Hematopoietic multipotent progenitor cell treated with erythropoietin and hydrocortisone succinate and interleukin-3 and kit ligand, for 15 days (in vitro differentiated cells): Measurements from ENCODE around the gene PHACTR4.
"Not testable (repeated sequence)": the region's sequence is repeated elsewhere in the genome, so short reads cannot be mapped to it uniquely, and the experiment has no call there.

Experiments
- DNase-seq: peaks from one replicate; pipeline ENCODE4 v3.0.0-alpha.2; 2015; ENCODE audit warnings: low spot score

PHACTR4 gene

DNA sequence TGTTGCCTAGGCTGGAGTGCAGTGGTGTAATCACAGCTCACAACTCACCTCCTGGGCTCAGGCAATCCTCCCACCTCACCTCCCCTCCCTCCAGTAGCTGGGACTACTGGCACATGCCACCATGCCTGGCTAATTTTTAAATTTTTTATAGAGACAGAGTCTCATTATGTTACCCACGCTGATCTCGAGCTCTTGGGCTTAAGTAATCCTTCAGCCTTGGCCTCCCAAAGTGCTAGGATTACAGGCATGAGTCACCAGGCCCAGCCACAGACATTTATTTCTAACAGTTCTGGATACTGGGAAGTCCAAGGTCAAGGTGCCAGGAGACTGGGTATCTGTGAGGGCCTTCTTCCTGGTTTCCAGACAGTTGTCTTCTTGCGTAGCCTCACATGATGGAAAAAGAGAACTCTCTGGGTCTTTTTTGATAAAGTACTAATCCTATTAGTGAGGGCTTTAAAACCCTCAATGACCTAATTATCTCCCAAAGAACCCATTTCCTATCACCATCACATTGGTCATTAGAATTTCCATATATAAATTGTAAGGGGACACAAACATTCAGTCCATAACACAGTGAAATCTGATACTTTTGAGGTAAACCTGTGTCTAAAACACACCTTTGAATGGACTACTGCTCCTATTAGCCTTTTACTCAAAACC is 67.9 kb downstream of the PHACTR4 start:
- no peak for DNase-seq

DNA sequence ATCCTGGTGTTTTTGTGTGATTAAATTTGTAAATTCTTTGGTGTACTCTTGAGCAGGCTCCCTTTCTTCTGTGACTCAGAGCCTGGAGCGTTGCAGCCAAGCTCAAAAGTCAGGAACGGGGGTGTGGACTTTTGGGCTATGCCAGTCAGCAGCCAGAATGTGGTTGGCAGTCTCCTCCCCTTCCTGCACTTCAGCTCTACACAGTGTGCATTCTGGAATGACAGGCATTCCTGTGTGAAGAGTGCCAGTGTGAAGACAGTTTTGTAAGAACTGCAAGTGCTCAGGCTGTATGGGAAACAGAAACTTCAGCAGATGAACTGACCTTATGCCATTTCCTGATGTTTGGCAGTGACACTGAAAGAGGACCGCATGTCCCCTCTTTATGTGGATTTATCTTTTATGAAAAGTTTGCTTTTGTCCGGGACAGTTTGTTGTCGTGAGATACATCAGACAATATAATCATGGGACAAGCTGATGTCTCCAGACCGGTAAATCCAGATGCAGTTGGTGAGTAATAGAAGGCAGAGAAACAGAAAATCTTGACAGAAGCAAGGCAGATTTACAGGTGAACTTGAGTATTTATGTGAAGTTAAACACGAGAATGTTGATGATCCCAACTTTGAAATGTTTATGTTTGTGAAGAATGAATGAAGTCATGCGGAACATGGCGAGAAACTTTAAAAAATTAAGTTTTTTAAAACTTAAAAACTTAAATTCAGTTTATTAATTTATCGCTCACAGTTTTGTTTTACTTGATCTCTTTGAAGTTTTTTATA is 68.6 kb downstream of the PHACTR4 start:
- DNase-seq, result peak; percentile 52

DNA sequence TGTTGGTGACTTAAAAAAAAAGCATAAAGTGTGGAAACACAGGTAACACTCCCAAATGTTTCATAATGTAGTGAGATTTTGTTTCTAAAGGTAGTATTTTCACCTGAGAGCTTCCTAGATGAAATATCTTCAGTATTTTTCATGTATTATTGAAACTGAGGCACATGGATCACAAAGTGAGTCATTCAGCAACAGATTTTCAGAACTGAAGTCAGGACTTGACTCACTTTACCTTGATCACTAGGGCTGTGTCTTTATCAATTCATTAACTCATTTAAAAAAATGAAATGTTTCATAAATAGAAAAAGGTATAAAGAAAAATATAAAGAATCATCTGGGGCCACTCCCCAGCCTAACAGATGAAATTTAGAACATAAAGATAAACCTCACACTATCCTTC is 69.8 kb downstream of the PHACTR4 start:
- DNase-seq, result no peak

DNA sequence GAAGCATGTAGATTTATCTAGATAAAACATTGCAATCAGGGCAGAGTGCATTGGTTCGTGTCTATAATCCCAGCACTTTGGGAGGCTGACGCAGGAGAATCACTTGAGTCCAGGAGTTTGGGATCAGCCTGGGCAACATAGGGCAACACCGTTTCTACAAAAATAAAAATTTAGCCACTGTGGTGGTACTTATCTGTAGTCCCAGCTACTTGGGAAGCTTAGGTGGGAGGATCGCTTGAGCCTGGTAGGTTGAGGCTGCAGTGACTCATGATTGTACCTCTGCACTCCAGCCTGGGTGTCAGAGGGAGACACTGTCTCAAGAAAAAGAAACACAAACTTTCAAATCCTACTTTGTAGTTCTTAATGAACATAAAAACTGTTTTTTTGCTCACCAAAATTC is 72.1 kb downstream of the PHACTR4 start:
- no peak for DNase-seq

DNA sequence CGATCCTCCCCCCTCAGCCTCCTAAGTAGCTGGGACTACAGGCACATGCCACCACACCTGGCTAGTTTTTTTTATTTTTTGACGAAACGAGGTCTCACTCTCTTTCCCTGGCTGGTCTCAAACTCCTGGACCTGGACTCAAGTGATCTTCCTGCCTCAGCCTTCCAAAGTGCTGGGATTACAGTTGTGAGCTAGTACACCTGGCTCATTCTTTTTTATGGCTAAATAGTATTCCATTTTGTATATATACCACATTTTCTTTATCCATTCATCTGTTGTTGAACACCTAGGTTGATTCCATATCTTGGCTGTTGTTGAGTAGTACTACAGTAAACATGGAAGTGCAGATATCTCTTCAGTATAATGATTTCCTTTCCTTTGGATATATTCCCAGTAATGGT is 74.0 kb downstream of the PHACTR4 start:
- no peak for DNase-seq

DNA sequence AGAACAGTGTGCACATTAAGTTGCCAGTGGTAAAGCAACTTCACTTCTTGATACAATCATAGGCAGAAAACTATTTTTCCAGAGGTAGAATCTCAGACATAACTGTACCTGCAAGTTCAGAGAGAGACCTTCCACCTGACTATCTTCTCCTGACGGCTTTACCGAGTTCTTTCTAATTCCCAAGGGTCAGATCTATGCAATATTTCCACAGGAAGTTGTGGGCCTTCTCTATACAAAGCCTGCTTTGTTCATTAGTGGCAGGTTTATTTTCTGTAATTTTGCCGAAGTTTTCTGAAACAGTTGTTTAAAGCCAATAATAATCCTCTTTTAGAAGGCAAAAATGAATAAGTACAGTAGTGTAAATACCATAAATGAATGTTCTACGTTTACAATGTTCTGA is 78.1 kb downstream of the PHACTR4 start:
- no peak for DNase-seq

DNA sequence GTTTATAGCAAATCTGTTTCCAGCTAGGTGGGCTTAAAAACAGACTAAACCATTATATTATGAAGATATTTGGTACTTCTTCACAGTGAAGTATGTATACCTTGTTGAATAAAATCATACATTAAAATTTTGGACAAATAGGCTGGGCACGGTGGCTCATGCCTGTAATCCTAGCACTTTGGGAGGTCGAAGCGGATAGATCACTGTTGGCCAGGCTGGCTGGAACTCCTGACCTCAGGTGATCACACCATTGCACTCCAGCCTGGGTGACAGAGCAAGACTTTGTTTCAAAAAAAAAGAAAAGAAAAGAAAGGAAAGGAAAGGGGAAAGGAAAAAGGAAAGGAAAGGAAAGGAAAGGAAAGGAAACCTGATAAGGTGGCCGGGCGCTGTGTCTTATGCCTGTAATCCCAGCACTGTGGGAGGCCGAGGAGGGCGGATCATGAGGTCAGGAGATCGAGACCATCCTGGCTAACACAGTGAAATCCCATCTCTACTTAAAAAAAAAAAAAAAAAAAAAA is 78.6 kb downstream of the PHACTR4 start:
- DNase-seq, result not testable (repeated sequence)

DNA sequence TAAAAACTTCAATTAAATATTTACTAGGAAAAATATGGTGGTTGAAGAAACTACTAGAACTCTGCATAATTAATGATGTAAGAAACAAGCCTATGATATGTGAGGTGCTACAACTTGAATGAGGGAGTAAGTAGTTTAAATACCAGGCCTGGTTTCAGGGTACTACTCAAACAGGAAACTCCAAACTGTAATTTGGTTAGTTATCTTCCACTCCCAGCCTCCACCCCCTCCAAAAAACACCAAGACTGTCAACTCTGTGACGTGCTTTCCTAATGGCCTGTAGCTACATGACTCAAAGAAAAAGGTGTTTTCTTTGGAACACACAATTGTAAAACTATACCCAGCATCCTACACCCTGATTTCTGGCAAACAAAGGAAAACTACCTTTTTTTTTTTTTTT is 80.4 kb downstream of the PHACTR4 start:
- DNase-seq, result peak; percentile 37

DNA sequence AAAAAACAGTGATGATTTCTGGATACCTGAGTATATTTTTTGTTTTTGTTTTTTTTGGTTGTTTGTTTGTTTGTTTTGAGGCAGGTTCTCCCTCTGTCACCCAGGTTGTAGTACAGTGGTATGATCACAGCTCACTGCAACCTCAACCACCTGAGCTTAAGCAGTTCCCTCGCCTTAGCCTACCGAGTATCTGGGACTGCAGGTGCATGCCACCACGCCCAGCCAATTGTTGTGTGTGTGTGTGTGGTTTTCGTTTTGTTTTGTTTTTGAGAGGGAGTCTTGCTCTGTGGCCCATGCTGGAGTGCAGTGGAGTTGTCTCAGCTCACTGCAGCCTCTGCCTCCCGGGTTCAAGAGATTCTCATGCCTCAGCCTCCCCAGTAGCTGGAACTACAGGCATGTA is 81.0 kb downstream of the PHACTR4 start:
- DNase-seq, result no peak

DNA sequence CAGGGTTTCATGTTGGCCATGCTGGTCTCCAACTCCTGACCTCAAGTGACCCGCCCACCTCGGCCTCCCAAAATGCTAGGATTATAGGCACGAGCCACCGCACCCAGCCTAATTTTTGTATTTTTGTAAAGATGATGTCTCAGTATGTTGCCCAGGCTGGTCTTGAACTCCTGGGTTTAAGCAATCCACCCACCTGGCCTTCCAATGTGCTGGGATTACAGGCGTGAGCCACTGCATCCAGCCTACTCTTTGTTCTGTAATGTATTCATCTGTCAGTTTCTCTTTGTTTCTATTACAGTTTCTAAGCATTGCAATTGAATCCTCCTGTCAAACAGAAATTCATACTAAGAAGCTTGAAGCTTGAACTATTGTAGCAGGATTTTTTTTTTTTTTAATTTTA is 81.5 kb downstream of the PHACTR4 start:
- no peak for DNase-seq

DNA sequence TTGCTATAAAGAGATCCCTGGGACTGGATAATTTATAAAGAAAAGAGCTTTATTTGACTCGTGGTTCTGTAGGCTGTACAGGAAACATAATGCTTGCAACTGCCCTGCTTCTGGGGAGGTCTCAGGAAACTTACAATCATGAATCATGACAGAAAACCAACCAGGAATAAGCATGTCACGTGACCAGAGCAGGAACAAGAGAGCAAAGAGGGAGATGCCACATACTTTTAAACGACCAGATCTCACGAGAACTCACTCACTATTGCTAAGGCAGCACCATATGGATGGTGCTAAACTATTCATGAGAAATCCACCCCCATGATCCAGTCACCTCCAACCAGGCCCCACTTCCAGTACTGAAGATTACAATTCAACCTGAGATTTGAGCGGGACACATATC is 86.5 kb downstream of the PHACTR4 start:
- no peak for DNase-seq

DNA sequence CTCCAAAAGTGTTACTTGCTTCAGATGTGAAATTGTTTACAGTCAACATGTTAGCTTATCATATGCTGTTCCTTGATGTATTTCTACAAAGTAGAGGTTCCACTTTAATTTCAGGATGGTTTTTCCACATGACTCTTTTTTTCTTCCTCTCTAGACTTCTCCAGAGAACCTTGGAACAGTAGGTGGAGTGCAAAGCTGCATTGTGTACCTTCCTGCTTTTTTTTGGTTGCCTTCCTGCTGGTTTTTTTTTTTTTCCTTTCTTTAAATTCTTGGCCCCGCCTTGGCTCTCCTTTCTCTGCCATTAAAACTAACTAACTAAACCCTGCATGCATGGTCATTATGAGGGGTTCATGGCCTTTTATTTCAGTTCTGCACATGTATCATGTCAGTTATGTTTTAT is 88.1 kb downstream of the PHACTR4 start:
- DNase-seq, result no peak

DNA sequence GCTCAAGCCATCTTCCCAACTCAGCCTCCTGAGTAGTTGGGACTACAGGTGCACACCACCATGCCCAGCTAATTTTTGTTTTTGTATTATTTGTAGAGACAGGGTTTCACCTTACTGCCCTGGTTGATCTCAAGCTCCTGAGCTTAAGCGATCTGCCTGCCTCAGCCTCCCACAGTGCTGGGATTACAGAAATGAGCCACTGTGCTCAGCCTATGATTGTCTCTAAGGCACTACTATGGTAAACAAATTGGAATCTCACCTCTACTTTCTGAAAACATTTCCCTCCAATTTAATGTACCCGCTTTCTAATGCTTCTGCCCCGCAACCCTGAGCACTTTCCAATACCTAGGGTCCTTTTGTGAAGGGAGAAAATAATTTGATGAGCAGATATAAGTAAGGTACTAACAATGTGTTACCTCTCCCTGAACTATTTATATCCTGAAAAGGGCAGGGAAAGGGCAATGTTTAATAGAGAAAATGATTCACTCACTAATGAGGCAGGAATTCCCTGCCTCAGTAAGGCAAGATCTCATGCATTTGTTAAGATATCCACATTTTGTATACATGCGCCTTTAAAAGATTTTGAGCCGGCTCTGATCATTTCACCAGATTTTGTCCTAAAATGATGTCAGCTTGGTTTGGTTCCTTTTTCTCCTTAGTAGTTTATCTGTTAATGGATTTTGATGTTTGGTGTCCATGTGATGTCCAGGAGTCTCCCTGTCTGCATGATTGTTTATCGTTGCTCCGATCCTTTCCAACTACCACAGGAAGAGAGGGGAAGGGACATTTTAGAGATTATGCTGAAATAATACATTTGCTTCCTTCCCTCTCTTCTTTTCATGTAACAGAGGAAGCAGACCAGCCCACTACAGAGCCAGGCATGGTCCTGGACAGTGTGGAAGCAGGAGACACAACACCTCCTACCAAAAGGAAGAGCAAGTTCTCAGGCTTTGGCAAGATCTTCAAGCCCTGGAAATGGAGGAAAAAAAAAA is 89.0 kb downstream of the PHACTR4 start:
- DNase-seq, result no peak

DNA sequence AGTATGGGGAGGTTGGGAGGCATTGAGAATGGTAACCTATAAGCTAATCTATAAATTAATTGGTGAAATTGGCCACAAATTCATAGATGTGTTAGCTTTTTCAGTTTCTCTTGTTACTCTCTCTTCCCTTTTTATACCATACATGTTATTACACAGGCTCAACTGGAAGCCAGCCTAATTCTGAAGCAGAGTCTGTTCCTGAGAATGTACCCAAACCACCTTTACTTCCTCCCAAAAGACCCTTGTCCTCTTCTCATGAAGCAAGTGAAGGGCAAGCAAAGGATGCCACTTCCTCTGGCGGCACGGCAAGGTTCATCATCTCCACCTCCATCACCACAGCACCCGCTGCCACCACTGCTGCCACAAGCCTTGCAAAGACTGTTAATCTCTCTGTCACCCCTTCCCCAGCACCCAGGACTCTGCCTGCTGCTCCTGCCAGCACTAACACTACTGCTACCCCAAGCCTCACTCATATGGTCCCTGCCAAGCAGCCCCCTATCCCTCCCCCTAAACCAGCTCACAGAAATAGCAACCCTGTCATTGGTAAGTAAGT is 96.8 kb downstream of the PHACTR4 start:
- DNase-seq, result no peak

DNA sequence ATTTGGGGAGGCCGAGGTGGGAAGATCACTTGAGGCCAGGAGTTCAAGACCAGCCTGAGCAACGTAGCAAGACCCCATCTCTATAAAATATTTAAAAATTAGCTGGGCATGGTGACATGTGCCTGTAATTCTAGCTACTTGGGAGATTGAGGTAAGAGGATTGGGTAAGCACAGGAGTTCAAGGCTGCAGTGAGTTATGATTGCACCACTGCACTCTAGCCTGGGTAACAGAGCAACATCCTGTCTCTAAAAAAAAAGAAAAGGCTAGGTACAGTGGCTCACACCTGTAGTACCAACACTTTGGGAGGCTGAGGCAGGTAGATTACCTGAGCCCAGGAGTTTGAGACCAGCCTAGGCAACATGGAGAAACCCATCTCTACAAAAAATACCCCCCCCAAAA is 100.6 kb downstream of the PHACTR4 start:
- no peak for DNase-seq

DNA sequence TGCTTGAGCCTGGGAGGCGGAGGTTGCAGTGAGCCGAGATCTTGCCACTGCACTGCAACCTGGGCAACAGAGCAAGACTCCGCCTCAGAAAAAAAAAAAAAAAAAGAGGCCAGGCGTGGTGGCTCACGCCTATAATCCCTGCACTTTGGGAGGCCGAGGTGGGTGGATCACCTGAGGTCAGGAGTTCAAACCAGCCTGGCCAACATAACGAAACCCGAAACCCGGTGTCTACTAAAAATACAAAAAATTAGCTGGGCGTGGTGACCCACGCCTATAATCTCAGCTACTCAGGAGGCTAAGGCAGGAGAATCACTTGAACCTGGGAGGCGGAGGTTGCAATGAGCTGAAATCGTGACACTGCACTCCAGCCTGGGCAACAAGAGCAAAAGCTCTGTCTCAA is 110.0 kb downstream of the PHACTR4 start:
- not testable (repeated sequence) for DNase-seq

DNA sequence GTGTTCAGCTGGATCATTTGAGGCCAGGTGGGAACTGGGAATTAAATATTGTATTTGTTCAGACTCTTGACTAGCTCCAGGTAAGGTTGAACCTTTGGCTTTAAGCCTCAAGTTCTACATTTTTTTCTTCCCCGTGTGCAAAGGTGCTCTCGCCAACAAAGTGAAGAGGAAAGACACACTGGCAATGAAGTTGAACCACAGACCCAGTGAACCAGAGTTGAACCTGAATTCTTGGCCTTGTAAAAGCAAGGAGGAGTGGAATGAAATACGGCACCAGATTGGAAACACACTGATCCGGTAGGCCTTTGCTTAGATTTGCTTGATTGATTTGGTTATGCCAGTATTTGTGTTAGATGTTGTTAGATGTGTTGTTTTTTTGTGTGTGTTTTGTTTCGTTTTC is 110.8 kb downstream of the PHACTR4 start:
- no peak for DNase-seq

DNA sequence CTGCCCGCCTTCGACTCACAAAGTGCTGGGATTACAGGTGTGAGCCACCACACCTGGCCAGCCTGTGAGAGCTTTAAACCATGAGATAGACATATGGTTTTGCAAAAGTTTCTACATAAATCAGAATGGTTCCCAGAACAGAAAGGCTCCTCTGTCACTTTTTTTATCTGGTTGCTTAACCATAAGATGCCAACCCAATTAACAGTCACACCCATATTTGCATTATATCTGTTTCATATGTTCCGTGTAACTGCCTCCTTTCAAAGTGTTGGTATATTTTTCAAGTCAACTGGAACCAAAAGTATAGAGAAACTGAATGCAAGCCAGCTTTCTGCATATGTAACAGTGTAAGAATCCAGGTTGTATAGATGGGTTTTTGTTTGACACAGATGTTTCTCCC is 112.6 kb downstream of the PHACTR4 start:
- no peak for DNase-seq

DNA sequence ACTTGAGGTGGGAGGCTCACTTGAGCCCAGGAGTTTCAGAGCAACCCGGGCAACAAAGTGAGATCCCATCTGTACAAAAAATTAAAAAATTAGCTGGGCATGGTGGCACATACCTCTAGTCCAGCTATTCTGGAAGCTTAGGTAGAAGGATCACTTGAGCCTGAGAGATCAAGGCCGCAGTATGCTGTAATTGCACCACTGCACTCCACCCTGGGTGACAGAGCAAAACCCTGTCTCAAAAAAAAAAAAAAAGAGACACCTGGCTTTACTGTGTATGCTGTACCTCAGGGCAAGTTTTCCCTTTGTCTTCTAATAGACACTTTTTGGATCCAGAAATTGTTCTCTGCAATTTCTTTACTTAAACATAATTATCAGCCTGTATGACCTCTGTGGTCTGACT is 113.2 kb downstream of the PHACTR4 start:
- no peak for DNase-seq

DNA sequence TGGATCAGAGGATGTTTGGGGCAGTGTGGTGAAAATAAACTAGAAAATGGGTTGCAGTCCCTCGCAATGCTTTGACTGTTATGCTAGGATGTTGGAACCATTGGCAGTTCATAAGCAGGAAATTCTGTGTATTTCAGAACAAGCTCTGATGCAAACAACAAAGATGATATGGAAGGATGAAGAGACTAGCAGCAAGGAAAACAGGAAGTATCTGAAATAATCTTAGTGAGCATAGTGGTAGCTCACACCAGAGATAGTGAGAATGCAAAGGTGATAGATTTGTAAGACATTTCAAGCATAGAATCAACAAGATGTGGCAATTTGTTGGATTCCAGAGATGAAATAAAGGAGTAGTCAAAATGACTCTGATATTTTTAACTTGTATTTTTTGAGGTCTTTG is 125.2 kb downstream of the PHACTR4 start:
- no peak for DNase-seq

DNA sequence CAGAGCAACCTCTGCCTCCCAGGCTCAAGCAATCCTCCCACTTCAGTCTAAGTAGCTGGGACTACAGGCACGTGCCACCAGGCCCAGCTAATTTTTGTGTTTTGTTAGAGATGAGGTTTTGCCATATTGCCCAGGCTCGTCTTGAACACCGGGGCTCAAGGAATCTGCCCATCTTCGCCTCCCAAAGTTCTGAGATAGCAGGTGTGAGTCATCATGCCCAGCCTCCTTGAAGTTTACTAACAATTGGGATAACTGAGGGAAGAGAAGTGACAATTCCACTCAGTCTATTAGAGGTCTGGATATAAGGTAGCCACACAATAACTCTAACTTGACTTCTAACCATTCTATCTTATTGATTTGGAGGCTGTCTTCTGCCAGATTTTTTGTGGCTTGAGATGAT is 130.0 kb downstream of the PHACTR4 start:
- no peak for DNase-seq

DNA sequence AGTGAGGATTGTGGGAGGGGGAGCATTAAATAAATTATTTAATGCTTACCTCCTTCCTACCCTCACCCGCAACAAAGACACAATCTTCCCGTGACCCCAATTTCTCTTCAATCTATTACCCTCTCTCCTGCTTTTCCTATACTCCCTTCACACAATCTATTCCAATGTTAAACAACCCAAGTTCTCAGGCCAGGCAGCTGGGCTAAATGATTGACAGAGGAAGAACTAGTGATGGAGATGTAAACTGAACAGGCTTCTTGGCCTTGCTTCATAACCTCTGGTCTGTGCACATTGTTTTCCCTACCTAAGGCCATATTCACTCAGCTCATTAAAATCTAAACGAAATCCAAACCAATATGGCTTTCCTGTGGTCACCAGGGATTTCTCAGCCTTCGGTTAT is 132.4 kb downstream of the PHACTR4 start:
- DNase-seq, result no peak
